ENCODE data around the gene FBXO42.
"Not testable (repeated sequence)": the region's sequence is repeated elsewhere in the genome, so short reads cannot be mapped to it uniquely, and the experiment has no call there.

Gene FBXO42

GRCh38 chr1:16266411-16267118, 85.7 kb downstream of the FBXO42 start:
- DNase-seq (ENCODE audit: low read depth in 2 of 2): no peak

- no peak for DNase-seq (ENCODE audit: low read depth in 2 of 2)
Measured at GRCh38 chr1:16262067-16262466, 90.2 kb downstream of the FBXO42 start.

- no peak for DNase-seq (ENCODE audit: low read depth in 2 of 2)
Measured at GRCh38 chr1:16260814-16261213, 91.5 kb downstream of the FBXO42 start.

GRCh38 chr1:16258591-16259135, 93.6 kb downstream of the FBXO42 start:
- DNase-seq (ENCODE audit: low read depth in 2 of 2): no peak

- no peak for DNase-seq (ENCODE audit: low read depth in 2 of 2)
Measured at GRCh38 chr1:16257968-16258367, 94.3 kb downstream of the FBXO42 start.

- not testable (repeated sequence) for DNase-seq (ENCODE audit: low read depth in 2 of 2)
Measured at GRCh38 chr1:16257556-16257955, 94.7 kb downstream of the FBXO42 start.

GRCh38 chr1:16256478-16256877, 95.8 kb downstream of the FBXO42 start:
- DNase-seq (ENCODE audit: low read depth in 2 of 2): no peak

- DNase-seq (ENCODE audit: low read depth in 2 of 2): no peak
Measured at GRCh38 chr1:16254263-16254928, 97.9 kb downstream of the FBXO42 start.

GRCh38 chr1:16253332-16253922, 98.9 kb downstream of the FBXO42 start:
- DNase-seq (ENCODE audit: low read depth in 2 of 2): no peak

- no peak for DNase-seq (ENCODE audit: low read depth in 2 of 2)
Measured at GRCh38 chr1:16252912-16253311, 99.4 kb downstream of the FBXO42 start.

GRCh38 chr1:16251381-16251780, 100.9 kb downstream of the FBXO42 start:
- DNase-seq (ENCODE audit: low read depth in 2 of 2): no peak

GRCh38 chr1:16250524-16251251, 101.6 kb downstream of the FBXO42 start:
- DNase-seq (ENCODE audit: low read depth in 2 of 2): no peak

GRCh38 chr1:16249596-16250241, 102.6 kb downstream of the FBXO42 start:
- DNase-seq (ENCODE audit: low read depth in 2 of 2): no peak

GRCh38 chr1:16248603-16249516, 103.4 kb downstream of the FBXO42 start:
- no peak for DNase-seq (ENCODE audit: low read depth in 2 of 2)

- DNase-seq (ENCODE audit: low read depth in 2 of 2): no peak
Measured at GRCh38 chr1:16248007-16248436, 104.3 kb downstream of the FBXO42 start.

GRCh38 chr1:16247441-16247840, 104.8 kb downstream of the FBXO42 start:
- no peak for DNase-seq (ENCODE audit: low read depth in 2 of 2)

GRCh38 chr1:16246961-16247360, 105.3 kb downstream of the FBXO42 start:
- DNase-seq (ENCODE audit: low read depth in 2 of 2): no peak

- DNase-seq (ENCODE audit: low read depth in 2 of 2): not testable (repeated sequence)
Measured at GRCh38 chr1:16246239-16246638, 106.0 kb downstream of the FBXO42 start.

GRCh38 chr1:16245476-16246196, 106.6 kb downstream of the FBXO42 start:
- no peak for DNase-seq (ENCODE audit: low read depth in 2 of 2)
